K562 (cell line): Measurements from ENCODE around the gene FAM118B. TPM values are rescaled to one million over a fixed set of nuclear protein-coding genes. Genes with fewer than 3 reads are reported as not detected.

Experiments used
- AFF1 ChIP-seq, 2 experiments: fragments of 450-650 bp; IDR thresholded peaks; 2 replicates each; pipeline ENCODE4 v1.6.1; 2018; ENCODE audit warnings: mild to moderate bottlenecking in 2 of 2, low read depth in 1 of 2; ENCODE audit not compliant: partially characterized antibody in 2 of 2
- CHD7 ChIP-seq: fragments of 200-600 bp; sonication (generic); IDR thresholded peaks from one replicate; pipeline ENCODE4 v1.6.1; 2012; ENCODE audit warnings: mild to moderate bottlenecking, low read depth, low read length, inconsistent platforms
- FOXP4 ChIP-seq: sonication (generic); formaldehyde crosslinking; IDR thresholded peaks from 2 replicates; pipeline ENCODE4 v1.8.0; 2022; ENCODE audit warnings: mild to moderate bottlenecking, missing genetic modification reagents, borderline replicate concordance
- MCM5 ChIP-seq: fragments of 450-650 bp; IDR thresholded peaks from 2 replicates; pipeline ENCODE4 v1.6.1; 2016; ENCODE audit warnings: low read depth
- PHB2 ChIP-seq: fragments of 450-650 bp; IDR thresholded peaks from 2 replicates; pipeline ENCODE4 v1.6.1; 2017; ENCODE audit warnings: low read depth
- POU5F1 ChIP-seq: fragments of 150-350 bp; IDR thresholded peaks from 2 replicates; pipeline ENCODE4 v1.6.1; 2014; ENCODE audit warnings: borderline replicate concordance, low read length, low read depth, mild to moderate bottlenecking; ENCODE audit not compliant: partially characterized antibody
- ZNF274 ChIP-seq: IDR thresholded peaks from 2 replicates; pipeline ENCODE4 v1.6.1; 2011; ENCODE audit warnings: low read depth, mild to moderate bottlenecking, low read length, moderate library complexity, borderline replicate concordance
- polyA plus RNA-seq, 8 experiments: library from polyadenylated mRNA; depleted of rRNA in 4 of 8; stranded (reverse) in 5 of 8; unstranded in 3 of 8; fragments of >200 nt; fragmentation: Nextera tagmentation in 2 of 8; fragmentation: Illumina TruSeq in 1 of 8; extraction: Ambion mirVana in 2 of 8; extraction: Trizol in 1 of 8; gene quantifications; 2 replicates each; pipeline versions ENCODE4 v1.2.1 to v1.2.3, GENCODE V29; 2011 to 2014; ENCODE audit warnings: inconsistent platforms in 1 of 8, missing spikeins in 1 of 8
- total RNA-seq, 7 experiments: library from RNA; depleted of rRNA in 6 of 7; stranded (reverse); fragments of >200 nt in 6 of 7; fragmentation: Illumina TruSeq in 2 of 7; extraction: Trizol in 2 of 7; gene quantifications; 2 replicates each; pipeline versions ENCODE4 v1.2.1 to v1.2.3, GENCODE V29; 2011 to 2021; ENCODE audit warnings: low replicate concordance in 1 of 7

FAM118B gene
- total and polyA plus RNA-seq, 9 of the 15 experiments (the other 6 are each of a cell fraction or from before 2014, with no cell fraction given) = 12.0 to 49.0 (median 22.1) TPM

- TF ChIP-seq AFF1 (IDR thresholded peaks at IDR 0.05; ENCODE audit: low read depth in 1 of 2, partially characterized antibody in 2 of 2) (no peak), FOXP4 (CRISPR knock-in tag) (no peak), MCM5 (no peak), CHD7 (no peak), PHB2 (no peak), POU5F1 (no peak), ZNF274 (no peak)
Measured at GRCh38 chr11:126303623-126304456, 92.3 kb downstream of the FAM118B start, which contains the start of gene DCPS (continued).
